HG02610 (cell line): ENCODE data around the gene LAMB4.
A peak's percentile ranks its signal among the peaks of the same experiment; 100 is the strongest.

ENCODE experiments used
- ATAC-seq: cut with Tn5 transposase; IDR thresholded peaks from one replicate; pipeline ENCODE4 v1.9.1; 2021; ENCODE audit warnings: mild to moderate bottlenecking, moderate library complexity; ENCODE audit not compliant: unreplicated experiment

LAMB4 gene

GRCh38 chr7:108079648-108080591 is 50.2 kb downstream of the LAMB4 start:
- ATAC-seq: no peak

- ATAC-seq: no peak
Measured at GRCh38 chr7:108079276-108079647, 50.9 kb downstream of the LAMB4 start.

GRCh38 chr7:108078691-108079090 is 51.5 kb downstream of the LAMB4 start:
- no peak for ATAC-seq

DNA sequence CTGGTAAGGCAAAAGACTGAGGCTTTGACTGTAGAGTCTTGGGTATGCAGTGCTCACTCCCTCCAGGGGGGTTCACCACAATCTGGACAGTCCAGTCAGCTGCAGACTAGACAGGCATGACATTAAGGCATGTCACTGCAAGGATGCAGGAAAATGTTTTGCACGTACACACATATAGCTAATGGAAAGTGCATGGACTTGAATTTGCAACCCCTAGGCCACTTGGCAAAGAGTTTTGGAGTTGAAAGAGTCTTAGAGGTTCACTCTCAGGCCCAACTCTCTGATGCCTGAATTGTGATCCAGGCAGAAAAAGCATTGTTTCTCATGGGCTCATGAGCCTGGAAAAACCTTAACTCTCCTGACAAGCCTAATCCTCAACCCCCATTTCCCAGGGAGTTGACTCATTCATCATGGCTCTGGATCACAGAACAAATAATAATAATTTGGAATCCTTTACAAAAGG is 51.9 kb downstream of the LAMB4 start:
- no peak for ATAC-seq

- no peak for ATAC-seq
Measured at GRCh38 chr7:108077709-108078108, 52.5 kb downstream of the LAMB4 start.

DNA sequence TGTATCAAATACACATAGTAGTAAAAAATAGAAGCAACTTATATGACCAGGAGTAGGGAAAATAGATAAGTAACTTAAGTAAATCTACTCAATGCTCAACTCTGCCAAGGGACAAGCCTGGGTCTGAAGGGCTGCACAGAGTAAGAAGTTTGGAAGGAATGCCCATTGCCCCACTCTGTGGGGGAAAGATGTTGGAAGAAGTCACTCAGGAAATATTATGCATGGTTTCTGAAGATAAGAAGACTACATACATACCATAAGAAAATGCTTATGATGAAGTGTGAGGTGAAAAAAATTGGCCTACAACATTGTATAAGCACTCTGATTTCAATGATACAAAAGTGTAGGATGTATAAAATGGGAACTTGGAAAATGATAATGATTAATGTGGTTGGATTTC is 54.0 kb downstream of the LAMB4 start:
- ATAC-seq: no peak

DNA sequence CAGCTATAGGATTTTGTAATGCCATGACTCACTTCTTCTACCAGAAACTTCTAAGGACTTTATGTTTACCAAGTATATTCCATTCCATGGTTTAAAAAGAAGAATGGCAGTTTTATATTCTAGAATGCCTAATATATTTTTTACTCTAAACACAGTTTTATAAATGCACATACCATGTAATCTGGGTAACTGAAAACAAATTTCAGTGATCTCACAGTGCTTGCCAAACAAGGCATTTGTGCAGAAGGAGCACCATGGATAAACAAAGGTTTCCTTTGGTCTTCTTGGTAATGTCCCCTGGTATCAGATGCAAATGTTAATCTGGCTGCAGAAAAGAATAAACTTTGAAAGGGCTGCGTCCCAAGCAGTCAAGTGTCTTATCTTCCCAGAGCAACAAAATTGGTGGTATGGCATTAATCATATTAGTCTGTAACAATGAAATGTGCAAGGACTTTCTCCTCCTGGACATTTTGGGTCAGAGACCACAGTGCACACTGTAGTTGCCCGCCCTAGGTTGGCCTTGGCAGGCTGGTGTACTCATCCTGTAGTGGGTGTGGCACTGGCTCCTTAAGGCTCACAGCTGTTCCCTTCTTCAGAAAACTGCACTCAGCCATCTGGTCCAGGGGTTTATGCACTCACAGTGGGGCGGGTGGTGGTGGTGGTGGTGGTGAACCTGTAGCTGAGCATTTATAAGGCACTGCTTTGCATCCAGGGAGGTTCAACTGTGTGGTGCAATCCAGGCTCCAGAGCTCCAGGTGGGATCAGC is 56.7 kb downstream of the LAMB4 start:
- ATAC-seq: no peak

GRCh38 chr7:108072739-108073138 is 57.4 kb downstream of the LAMB4 start:
- ATAC-seq: no peak

GRCh38 chr7:108072116-108072515 is 58.0 kb downstream of the LAMB4 start:
- ATAC-seq: no peak

- ATAC-seq: no peak
Measured at GRCh38 chr7:108071551-108071950, 58.6 kb downstream of the LAMB4 start.

- no peak for ATAC-seq
Measured at GRCh38 chr7:108069646-108070045, 60.5 kb downstream of the LAMB4 start.

DNA sequence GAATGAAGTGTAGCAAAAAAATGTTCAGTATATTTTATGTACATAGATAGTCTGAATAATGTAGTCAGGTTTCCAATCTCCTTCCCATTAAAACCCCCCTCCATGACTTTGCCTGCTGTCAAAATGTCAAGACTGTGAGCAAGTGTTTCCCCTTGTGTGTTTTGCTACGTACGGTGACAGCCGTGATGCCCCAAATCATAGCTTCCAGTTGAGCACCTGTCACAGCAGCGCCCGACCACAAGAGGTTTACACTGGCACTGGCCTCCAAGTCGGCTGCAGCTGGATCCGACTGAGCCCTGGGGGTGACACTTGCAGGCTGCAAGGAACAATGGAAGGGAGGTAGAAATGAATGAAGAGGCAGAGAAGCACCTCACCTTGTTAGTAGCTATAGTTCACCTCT is 62.3 kb downstream of the LAMB4 start:
- ATAC-seq: no peak

DNA sequence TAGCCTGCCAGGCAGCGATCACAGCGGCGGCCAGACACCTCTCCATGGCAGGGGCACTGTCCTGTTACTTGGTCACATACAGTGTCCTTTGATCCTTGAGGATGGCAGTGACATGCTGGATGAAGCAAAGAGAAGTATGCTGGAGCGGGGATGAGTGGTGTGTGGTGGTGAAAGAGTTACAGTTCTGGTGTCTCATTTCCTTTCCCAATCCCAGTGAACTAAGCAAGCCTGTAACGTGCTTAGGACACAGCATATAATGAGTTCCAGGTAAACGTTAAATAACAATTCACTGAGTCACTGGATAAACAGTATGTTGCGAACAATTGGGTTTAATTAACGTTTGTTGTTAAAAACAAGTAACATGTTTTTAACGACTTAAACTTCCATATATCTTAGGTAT is 63.7 kb downstream of the LAMB4 start:
- ATAC-seq: no peak

GRCh38 chr7:108063520-108063933 is 66.6 kb downstream of the LAMB4 start:
- peak; percentile 83 for ATAC-seq

- no peak for ATAC-seq
Measured at GRCh38 chr7:108062250-108063014, 67.7 kb downstream of the LAMB4 start.

- ATAC-seq: no peak
Measured at GRCh38 chr7:108059526-108059925, 70.6 kb downstream of the LAMB4 start.

GRCh38 chr7:108057951-108058481 is 72.1 kb downstream of the LAMB4 start:
- no peak for ATAC-seq

DNA sequence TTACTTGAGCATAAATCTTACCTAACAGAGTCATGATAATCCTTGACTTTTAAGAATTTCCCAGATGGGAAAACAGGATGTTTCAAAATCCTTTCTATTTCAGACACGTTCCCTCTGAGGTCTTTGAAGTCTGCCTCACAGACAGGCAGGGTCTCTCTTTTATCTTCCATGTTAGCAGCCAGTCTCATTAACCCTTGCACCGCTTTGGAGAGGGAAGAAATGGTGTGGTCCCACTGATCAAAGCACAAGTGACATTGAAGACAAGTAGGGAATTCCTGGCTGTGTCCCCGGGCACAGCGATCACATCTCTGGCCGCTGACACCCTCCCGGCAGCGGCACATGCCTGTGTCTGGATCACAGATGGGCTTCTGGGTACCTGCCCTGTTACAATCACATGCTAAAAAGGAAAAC is 74.5 kb downstream of the LAMB4 start:
- ATAC-seq: no peak

DNA sequence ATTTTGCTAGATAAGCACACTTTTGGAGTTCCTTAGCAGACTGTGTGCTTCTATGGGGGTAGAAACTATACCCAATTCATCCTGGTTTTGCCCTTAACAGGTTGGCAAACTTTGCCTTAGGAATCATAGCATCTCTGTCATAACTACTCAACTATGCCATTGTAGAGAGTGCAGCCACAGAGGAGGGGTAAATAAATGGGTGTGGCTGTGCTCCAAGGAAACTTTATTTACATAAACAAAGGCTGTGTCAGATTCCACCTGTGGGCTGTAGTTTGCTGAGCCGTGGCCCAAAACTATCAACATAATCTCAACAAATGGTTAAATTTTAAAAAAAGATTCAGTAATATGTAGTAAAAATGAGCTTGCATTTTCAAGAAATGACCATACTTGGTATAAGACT is 75.6 kb downstream of the LAMB4 start:
- ATAC-seq: no peak

GRCh38 chr7:108053250-108053649 is 76.9 kb downstream of the LAMB4 start:
- ATAC-seq: no peak

- no peak for ATAC-seq
Measured at GRCh38 chr7:108051454-108051853, 78.7 kb downstream of the LAMB4 start.
